ACHN (cell line): ENCODE data around the gene EPHA7.

ENCODE experiments used
- DNase-seq: peaks from one replicate; pipeline ENCODE4 v3.0.0-alpha.2; 2015
- in situ Hi-C: cut with HindIII; loops from 2 replicates; pipeline ENCODE4 v1.10.0; 2017; ENCODE audit warnings: low sequenced_read_pairs, low pct_ligation_motif_present, low pct_unique_long_range_greater_than_20kb

Gene EPHA7

GRCh38 chr6:93209358-93209757 lies 210.0 kb downstream of the EPHA7 start:
- in situ Hi-C loops, result no loop called here

GRCh38 chr6:93196406-93196970 lies 222.9 kb downstream of the EPHA7 start:
- in situ Hi-C loops, result no loop called here
- no peak for DNase-seq

More at GRCh38 chr6:93209358-93209757, 210.0 kb downstream of the EPHA7 start:
- no peak for DNase-seq

GRCh38 chr6:93194480-93194879 lies 224.9 kb downstream of the EPHA7 start:
- in situ Hi-C loops, result no loop called here
- DNase-seq, result no peak

GRCh38 chr6:93193868-93194267 lies 225.5 kb downstream of the EPHA7 start:
- DNase-seq, result no peak
- in situ Hi-C loops, result no loop called here
